HG03108 (cell line): ENCODE data around the gene ZSCAN2.

Source experiments
- ATAC-seq: cut with Tn5 transposase; IDR thresholded peaks from one replicate; pipeline ENCODE4 v1.9.1; 2021; ENCODE audit warnings: moderate library complexity; ENCODE audit not compliant: unreplicated experiment

The ZSCAN2 gene

GRCh38 chr15:84668221-84668982 is 67.6 kb downstream of the ZSCAN2 start:
- ATAC-seq: no peak

GRCh38 chr15:84669726-84670125 is 68.9 kb downstream of the ZSCAN2 start:
- no peak for ATAC-seq

GRCh38 chr15:84671211-84671610 is 70.4 kb downstream of the ZSCAN2 start:
- no peak for ATAC-seq
